GM12864 (cell line): ENCODE data around the gene PTPRT.

ENCODE experiments used
- DNase-seq: peaks from one replicate; pipeline ENCODE4 v3.0.0-alpha.2; 2011; ENCODE audit warnings: low read depth
- H3K4me3 ChIP-seq: 2 replicates; pipeline ENCODE4 v1.5.1; 2011; ENCODE audit warnings: mild to moderate bottlenecking, low read depth, low read length, control low read depth
- CTCF ChIP-seq: IDR thresholded peaks from 2 replicates; pipeline ENCODE4 v1.5.1; 2011; ENCODE audit warnings: low read depth, mild to moderate bottlenecking, moderate library complexity, low read length, control low read depth, inconsistent platforms; ENCODE audit errors: missing control alignments

Gene PTPRT

GRCh38 chr20:42341654-42342053, 848.1 kb downstream of the PTPRT start:
- TF ChIP-seq CTCF = no peak
- DNase-seq = no peak
- no peak overlapping the region for H3K4me3 ChIP-seq

- no peak overlapping the region for H3K4me3 ChIP-seq
- no peak for TF ChIP-seq CTCF
- DNase-seq = no peak
These were observed 849.3 kb downstream of the PTPRT start for GRCh38 chr20:42340368-42340767.

GRCh38 chr20:42338294-42339201, 851.2 kb downstream of the PTPRT start:
- H3K4me3 ChIP-seq = no peak overlapping the region
- TF ChIP-seq CTCF = no peak
- no peak for DNase-seq

- H3K4me3 ChIP-seq = no peak overlapping the region
- no peak for TF ChIP-seq CTCF
- DNase-seq = no peak
These were observed 853.1 kb downstream of the PTPRT start for GRCh38 chr20:42336576-42336975.

GRCh38 chr20:42319252-42320013, 870.3 kb downstream of the PTPRT start:
- H3K4me3 ChIP-seq = no peak overlapping the region
- no peak for DNase-seq
- no peak for TF ChIP-seq CTCF

- TF ChIP-seq CTCF = no peak
- H3K4me3 ChIP-seq = no peak overlapping the region
- DNase-seq = no peak
These were observed 876.0 kb downstream of the PTPRT start for GRCh38 chr20:42313704-42314103.
